Mammary epithelial cell (primary cell): ENCODE data around the gene MTX2.

Experiments used
- EZH2 ChIP-seq: IDR thresholded peaks from 2 replicates; pipeline ENCODE4 v1.6.1; 2012; ENCODE audit warnings: low read length, inconsistent platforms, borderline replicate concordance
- TF ChIP-seq, protein P1 (sequence below), 2 donors: IDR thresholded peaks in 1 of 2; conservative IDR thresholded peaks in 1 of 2; 2 replicates each; pipeline ENCODE4 v1.5.1; 2011 to 2012; ENCODE audit warnings: inconsistent platforms in 2 of 2, low read length in 2 of 2, mild to moderate bottlenecking in 2 of 2, control low read depth in 1 of 2, low read depth in 1 of 2; ENCODE audit not compliant: insufficient read depth in 1 of 2; ENCODE audit errors: extremely low read depth in 1 of 2

DNA sequence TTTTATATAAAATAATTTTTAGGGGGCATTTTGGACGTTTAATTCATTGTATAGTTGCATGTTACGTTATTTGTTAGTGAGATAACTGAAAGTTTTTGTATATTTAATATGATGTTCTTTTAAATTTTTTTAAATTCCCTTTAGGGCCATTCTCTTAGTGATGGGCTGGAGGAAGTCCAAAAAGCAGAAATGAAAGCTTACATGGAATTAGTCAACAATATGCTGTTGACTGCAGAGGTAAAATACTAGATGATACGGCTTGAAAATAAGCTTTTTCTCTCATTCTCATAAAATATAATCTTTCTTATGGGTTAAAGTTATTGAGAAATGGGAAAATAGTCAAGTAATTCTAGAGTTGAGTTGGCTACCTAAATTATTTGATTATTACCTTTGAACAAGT, 58.9 kb downstream of the MTX2 start:
- TF ChIP-seq, protein P1, sequence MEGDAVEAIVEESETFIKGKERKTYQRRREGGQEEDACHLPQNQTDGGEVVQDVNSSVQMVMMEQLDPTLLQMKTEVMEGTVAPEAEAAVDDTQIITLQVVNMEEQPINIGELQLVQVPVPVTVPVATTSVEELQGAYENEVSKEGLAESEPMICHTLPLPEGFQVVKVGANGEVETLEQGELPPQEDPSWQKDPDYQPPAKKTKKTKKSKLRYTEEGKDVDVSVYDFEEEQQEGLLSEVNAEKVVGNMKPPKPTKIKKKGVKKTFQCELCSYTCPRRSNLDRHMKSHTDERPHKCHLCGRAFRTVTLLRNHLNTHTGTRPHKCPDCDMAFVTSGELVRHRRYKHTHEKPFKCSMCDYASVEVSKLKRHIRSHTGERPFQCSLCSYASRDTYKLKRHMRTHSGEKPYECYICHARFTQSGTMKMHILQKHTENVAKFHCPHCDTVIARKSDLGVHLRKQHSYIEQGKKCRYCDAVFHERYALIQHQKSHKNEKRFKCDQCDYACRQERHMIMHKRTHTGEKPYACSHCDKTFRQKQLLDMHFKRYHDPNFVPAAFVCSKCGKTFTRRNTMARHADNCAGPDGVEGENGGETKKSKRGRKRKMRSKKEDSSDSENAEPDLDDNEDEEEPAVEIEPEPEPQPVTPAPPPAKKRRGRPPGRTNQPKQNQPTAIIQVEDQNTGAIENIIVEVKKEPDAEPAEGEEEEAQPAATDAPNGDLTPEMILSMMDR (conservative IDR thresholded peaks at IDR 0.05 in 1 of 2, IDR thresholded peaks at IDR 0.05 in 1 of 2; ENCODE audit: extremely low read depth in 1 of 2, insufficient read depth in 1 of 2, low read depth in 1 of 2, low read length in 2 of 2), result no peak
- no peak for TF ChIP-seq EZH2
